Testis (tissue), 2 donors: Measurements from ENCODE around the gene MACROD2.

Source experiments
- POLR2A ChIP-seq: fragments of 450-650 bp; IDR thresholded peaks from one replicate; pipeline ENCODE4 v1.6.1; 2017; ENCODE audit warnings: antibody characterized with exemption, mild to moderate bottlenecking, moderate library complexity
- TF ChIP-seq, protein P1 (sequence below), 3 experiments: fragments of 450-650 bp in 2 of 3; fragments of 200-600 bp in 1 of 3; sonication (generic) in 1 of 3; IDR thresholded peaks; one replicate each; pipeline ENCODE4 v1.5.1; 2016 to 2019; ENCODE audit warnings: antibody characterized with exemption in 3 of 3, mild to moderate bottlenecking in 2 of 3, moderate library complexity in 1 of 3

DNA sequence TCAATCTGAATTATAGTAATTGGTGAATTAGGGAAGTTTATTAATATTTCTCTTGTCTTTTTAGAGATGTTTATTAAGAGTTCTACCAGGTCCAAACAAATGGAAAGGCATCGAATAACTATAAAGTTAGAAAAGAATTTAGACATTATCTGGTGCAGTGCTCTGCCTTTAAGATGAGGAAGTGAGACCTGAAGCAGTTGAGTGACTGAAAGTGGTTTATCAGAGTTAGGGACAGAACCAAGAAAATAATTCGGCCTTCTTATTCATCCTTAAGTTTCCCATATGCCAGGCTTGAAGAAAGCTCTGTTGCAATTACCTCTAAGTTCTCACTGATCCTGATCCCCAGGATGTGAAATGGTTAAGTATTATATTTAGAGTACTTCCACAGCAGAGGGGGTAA lies 436.3 kb downstream of the MACROD2 start:
- TF ChIP-seq POLR2A: no peak
- TF ChIP-seq, protein P1, sequence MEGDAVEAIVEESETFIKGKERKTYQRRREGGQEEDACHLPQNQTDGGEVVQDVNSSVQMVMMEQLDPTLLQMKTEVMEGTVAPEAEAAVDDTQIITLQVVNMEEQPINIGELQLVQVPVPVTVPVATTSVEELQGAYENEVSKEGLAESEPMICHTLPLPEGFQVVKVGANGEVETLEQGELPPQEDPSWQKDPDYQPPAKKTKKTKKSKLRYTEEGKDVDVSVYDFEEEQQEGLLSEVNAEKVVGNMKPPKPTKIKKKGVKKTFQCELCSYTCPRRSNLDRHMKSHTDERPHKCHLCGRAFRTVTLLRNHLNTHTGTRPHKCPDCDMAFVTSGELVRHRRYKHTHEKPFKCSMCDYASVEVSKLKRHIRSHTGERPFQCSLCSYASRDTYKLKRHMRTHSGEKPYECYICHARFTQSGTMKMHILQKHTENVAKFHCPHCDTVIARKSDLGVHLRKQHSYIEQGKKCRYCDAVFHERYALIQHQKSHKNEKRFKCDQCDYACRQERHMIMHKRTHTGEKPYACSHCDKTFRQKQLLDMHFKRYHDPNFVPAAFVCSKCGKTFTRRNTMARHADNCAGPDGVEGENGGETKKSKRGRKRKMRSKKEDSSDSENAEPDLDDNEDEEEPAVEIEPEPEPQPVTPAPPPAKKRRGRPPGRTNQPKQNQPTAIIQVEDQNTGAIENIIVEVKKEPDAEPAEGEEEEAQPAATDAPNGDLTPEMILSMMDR (IDR thresholded peaks at IDR 0.05): no peak
